GM12801 (cell line): ENCODE measurements around the gene ZSWIM1.

Experiments
- TF ChIP-seq, protein P1 (sequence below): IDR thresholded peaks from one replicate; pipeline ENCODE4 v1.5.1; 2011; ENCODE audit warnings: control low read depth; ENCODE audit not compliant: insufficient read length; ENCODE audit errors: extremely low read depth

Gene ZSWIM1

DNA sequence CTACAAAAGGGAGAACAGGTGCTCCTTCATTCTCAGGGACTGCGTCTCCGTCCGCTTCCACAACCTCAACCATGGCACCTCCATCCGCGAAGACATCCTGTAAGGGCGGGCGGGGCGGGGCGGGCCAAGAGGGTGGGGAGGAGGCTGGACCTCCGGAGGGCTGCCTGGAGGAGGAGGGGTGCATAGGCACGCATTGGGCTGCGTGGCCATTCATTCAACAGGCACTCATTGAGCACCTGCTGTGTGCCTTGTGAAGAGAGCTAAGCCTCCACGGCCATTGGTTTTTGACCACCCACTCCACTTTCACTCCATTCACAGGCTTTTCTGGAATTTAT is 23.2 kb upstream of the ZSWIM1 start:
- TF ChIP-seq, protein P1, sequence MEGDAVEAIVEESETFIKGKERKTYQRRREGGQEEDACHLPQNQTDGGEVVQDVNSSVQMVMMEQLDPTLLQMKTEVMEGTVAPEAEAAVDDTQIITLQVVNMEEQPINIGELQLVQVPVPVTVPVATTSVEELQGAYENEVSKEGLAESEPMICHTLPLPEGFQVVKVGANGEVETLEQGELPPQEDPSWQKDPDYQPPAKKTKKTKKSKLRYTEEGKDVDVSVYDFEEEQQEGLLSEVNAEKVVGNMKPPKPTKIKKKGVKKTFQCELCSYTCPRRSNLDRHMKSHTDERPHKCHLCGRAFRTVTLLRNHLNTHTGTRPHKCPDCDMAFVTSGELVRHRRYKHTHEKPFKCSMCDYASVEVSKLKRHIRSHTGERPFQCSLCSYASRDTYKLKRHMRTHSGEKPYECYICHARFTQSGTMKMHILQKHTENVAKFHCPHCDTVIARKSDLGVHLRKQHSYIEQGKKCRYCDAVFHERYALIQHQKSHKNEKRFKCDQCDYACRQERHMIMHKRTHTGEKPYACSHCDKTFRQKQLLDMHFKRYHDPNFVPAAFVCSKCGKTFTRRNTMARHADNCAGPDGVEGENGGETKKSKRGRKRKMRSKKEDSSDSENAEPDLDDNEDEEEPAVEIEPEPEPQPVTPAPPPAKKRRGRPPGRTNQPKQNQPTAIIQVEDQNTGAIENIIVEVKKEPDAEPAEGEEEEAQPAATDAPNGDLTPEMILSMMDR = no peak

DNA sequence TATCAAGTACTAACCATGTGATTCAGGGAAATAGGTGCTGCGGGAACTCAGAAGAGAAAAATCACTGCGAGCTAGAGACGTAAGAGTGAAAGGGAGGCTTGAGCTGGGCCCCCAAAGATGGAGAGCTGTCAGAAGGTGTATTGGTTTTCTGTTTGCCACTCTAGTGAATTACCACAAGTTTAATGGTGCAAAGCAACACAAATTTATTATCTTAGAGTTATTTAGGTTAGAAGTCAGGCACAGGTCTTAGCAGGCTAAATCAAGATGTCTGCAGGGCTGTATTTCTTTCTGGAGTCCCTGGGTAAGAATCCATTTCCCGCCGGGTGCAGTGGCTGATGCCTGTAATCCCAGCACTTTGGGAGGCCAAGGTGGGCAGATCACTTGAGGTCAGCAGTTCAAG is 21.1 kb upstream of the ZSWIM1 start:
- TF ChIP-seq, protein P1 = no peak

DNA sequence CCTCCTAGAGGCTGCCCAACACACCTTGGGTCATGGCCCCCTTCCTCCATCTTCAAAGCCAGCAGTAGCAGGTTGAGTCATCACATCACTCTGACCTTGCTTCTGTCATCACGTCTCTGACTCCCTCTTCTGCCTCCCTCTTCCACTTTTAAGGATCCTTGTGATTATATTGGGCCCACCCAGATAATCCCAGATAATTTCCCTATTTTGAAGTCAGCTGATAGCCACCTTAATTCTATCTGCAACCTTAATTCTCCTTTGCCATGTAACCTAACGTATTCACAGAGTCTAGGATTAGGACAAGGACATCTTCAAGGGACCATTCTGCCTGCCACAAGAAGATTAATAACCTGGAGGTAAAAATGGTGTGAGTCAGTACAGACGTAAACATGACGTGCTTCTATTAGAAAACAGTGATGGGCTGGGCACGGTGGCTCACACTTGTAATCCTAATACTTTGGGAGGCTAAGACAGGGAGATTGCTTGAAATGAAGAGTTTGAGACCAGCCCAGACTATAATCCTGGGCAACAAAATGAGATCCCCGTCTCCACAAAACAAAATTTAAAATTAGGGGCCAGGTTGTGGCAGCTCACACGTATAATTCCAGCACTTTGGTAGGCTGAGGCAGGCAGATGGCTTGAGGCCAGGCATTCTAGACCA is 20.3 kb upstream of the ZSWIM1 start:
- TF ChIP-seq, protein P1 = no peak

DNA sequence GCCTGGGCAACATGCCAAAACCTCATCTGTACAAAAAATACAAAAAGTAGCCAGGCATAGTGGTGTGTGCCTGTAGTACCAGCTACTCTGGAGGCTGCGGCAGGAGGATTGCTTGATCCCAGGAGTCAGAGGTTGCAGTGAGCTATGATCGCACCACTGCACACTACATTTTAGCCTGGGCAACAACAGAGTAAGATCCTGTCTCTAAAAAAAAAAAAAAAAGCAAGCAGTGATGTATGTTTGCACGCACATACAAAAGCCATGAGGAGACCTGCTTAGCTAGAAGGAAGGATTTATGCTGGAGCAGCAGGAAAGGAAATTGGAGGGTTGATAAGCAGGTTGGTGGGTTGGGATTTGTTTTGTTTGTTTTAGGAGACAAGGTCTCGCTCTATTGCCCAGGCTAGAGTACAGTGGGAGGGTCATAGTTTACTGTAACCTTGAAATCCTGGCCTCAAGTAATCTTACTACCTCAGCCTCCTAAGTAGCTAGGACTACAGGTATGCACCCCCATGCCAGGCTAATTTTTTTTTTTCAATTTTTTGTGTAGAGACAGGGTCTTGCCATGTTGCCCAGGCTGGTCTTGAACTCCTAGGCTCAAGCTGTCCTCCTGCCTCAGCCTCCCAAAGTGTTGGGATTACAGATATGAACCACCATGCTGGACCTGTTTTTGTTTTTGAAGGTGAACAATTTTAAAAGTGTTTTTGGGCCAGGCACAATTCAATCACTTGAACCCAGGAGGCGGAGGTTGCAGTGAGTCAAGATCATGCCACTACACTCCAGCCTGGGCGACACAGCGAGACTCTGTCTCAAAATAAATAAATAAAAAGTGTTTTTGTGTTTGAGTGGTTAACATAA is 19.6 kb upstream of the ZSWIM1 start:
- TF ChIP-seq, protein P1 = no peak

DNA sequence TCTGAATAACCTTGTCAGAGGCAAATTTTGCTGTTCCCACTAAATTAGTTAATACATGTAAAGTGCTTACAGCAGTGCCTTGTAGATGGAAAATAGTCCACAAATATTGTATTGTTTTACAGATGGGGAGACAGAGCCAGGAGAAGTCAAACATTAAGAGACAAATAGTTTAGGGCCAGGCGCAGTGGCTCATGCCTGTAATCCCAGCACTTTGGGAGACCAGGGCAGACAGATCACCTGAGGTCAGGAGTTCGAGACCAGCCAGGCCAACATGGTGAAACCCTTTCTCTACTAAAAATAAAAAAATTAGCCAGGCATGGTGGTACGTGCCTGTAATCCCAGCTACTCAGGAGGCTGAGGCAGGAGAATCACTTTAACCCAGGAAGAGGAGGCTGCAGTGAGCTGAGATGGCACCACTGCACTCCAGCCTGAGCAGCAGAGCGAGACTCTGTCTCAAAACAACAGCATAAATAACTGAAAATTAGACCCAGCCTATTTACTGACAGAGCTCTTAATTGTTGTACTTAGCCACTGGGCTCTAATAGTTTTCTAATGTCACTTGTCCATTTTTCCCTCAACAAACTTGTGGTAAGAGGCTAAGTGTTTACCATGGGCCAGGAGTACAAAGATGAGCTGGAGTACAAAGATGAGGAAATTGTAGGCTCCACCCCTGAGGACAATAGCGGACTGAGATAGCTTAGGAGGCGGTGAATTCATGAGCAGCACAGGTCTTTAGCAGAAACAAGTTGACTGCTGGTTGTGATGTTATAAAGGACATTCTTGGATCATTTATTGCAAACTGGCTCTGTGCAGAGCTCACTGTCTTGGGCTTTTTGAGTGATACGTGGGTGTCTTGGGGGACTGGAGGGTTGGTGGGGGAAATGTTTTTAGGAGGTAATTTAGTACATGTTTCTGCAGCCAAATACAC is 17.2 kb upstream of the ZSWIM1 start:
- TF ChIP-seq, protein P1 = no peak

DNA sequence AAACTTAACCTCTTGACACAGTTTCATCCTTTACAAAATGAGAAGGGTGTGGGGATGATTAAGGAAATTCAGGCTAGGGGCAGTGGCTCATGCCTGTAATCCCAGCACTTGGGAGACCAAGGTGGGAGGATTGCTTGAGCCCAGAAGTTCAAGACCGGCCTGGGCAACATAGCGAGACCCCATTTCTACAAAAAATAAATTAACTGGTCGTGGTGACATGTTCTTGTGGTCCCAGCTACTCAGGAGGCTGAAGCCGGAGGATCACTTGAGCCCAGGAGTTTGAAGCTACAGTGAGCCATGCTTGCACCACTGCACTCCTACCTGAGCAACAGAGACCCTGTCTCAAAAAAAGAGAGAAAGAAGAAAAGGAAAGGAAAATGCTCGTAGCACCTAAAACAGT is 14.6 kb upstream of the ZSWIM1 start:
- TF ChIP-seq, protein P1 = no peak
